Activated naive CD4-positive, alpha-beta T cell treated with anti-CD3 and anti-CD28 coated beads, Interleukin-2, amount 10 ng/mL, durations not matched to agents 7 days and 5 days (primary cell): ENCODE results near the gene SCN4B.
A peak's percentile ranks its signal among the peaks of the same experiment; 100 is the strongest.

ENCODE experiments used
- CTCF ChIA-PET: fragments of 350-600 bp; sonication (Branson Sonifier 250); formaldehyde crosslinking; loops from one replicate; lab custom pipeline; 2021; ENCODE audit warnings: antibody characterized with exemption; lab: Charles Lee
- DNase-seq: peaks from one replicate; pipeline ENCODE4 v3.0.0-alpha.2; 2020
- H3K27ac Mint-ChIP-seq: one replicate; pipeline ENCODE4 v1.8.0; 2021; ENCODE audit warnings: mild to moderate bottlenecking, moderate library complexity, mixed read lengths
- H3K27me3 Mint-ChIP-seq: one replicate; pipeline ENCODE4 v1.8.0; 2021; ENCODE audit warnings: mild to moderate bottlenecking, mixed read lengths
- H3K36me3 Mint-ChIP-seq: one replicate; pipeline ENCODE4 v1.8.0; 2021; ENCODE audit warnings: mixed read lengths
- H3K4me1 Mint-ChIP-seq: one replicate; pipeline ENCODE4 v1.8.0; 2021; ENCODE audit warnings: mixed read lengths
- H3K4me3 Mint-ChIP-seq: one replicate; pipeline ENCODE4 v1.8.0; 2021; ENCODE audit warnings: mild to moderate bottlenecking, moderate library complexity, mixed read lengths
- H3K9me3 Mint-ChIP-seq: one replicate; pipeline ENCODE4 v1.8.0; 2021; ENCODE audit warnings: mixed read lengths

Gene SCN4B

GRCh38 chr11:118154641-118155040, 2.0 kb upstream of the SCN4B start:
- H3K9me3 Mint-ChIP-seq = no peaks in the 10 kb centered on the region
- H3K4me3 Mint-ChIP-seq = no peak overlapping the region
- H3K36me3 Mint-ChIP-seq = no peaks in the 10 kb centered on the region
- no peak for DNase-seq
- H3K4me1 Mint-ChIP-seq = peaks cover 15% of the 10 kb centered on the region
- CTCF ChIA-PET = interaction anchor here (0.5 to 3.7 kb wide), 6 partner anchors 8 to 125 kb away, joined by 3 to 37 read pairs (median 3); no protein-coding TSS in a partner anchor
- H3K27me3 Mint-ChIP-seq = peaks cover 100% of the 10 kb centered on the region
- H3K27ac Mint-ChIP-seq = no peak overlapping the region

DNA sequence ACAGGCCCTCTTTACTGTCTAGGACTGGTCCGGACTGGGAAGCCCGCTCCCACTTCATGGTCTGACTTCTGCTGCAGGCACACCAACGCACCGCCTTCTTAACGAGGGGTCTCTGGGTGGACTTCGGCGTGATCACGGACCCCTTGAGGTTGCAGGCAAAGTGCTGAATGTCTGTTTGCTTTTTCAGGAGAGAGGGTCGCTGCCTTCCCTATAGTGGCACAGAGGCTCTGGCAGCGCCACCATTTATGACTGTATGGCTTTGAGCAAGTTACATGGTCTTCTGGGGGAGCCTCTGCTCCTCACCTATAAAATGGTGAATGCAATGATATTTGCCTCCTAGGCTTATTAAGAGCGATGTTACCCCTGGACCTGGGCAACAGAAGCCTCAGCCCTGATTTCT, 1.4 kb upstream of the SCN4B start:
- CTCF ChIA-PET = no interaction called here
- H3K4me3 Mint-ChIP-seq = peak overlapping the region; percentile 27

DNA sequence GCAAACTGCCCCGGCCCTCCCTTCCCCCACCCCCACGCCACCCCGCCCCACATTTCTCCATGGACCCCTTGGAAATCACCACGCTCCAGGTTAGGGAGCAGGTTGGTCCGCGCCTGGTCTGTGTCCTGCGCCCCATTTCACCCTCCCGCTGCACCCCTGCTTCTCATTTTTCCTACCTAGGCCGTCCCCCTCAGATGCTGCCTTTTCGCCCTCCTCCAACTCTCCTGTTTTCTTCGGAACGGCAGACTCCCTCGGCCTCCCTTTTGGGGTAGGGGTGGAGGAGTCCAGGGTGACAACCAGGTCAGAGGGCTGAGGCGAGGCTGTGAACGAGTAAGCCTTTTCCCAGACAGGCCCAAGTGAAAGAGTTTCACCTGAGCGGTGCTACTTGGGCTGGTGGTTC, 893 bp upstream of the SCN4B start:
- peaks cover 15% of the 10 kb centered on the region for H3K4me1 Mint-ChIP-seq
- H3K27me3 Mint-ChIP-seq = peaks cover 100% of the 10 kb centered on the region
- no peak overlapping the region for H3K27ac Mint-ChIP-seq
- H3K36me3 Mint-ChIP-seq = no peaks in the 10 kb centered on the region
- no peak for DNase-seq
- H3K4me3 Mint-ChIP-seq = peak overlapping the region; percentile 27
- CTCF ChIA-PET = interaction anchor here (3.4 kb wide), 1 partner anchor 18 kb away, joined by 16 read pairs; no protein-coding TSS in a partner anchor
- no peaks in the 10 kb centered on the region for H3K9me3 Mint-ChIP-seq

More for the DNA sequence above, 1.4 kb upstream of the SCN4B start:
- no peaks in the 10 kb centered on the region for H3K9me3 Mint-ChIP-seq
- no peak overlapping the region for H3K27ac Mint-ChIP-seq
- H3K36me3 Mint-ChIP-seq = no peaks in the 10 kb centered on the region
- H3K27me3 Mint-ChIP-seq = peaks cover 100% of the 10 kb centered on the region
- DNase-seq = no peak
- peaks cover 15% of the 10 kb centered on the region for H3K4me1 Mint-ChIP-seq

- Mint-ChIP-seq H3K4me1 (peaks cover 14% of the 10 kb centered on the region), H3K4me3 (peak overlapping the region; percentile 2), H3K27ac (no peak overlapping the region), H3K27me3 (peaks cover 100% of the 10 kb centered on the region), H3K9me3 (no peaks in the 10 kb centered on the region), H3K36me3 (no peaks in the 10 kb centered on the region)
- DNase-seq = no peak
- CTCF ChIA-PET = interaction anchor here (0.8 to 3.4 kb wide), 3 partner anchors 9 to 46 kb away, joined by 3 to 16 read pairs (median 4); no protein-coding TSS in a partner anchor
These were observed 537 bp downstream of the SCN4B start for GRCh38 chr11:118152020-118152551.

GRCh38 chr11:118151431-118151830, 1.2 kb downstream of the SCN4B start:
- peaks cover 9% of the 10 kb centered on the region for H3K4me1 Mint-ChIP-seq
- DNase-seq = no peak
- H3K4me3 Mint-ChIP-seq = no peak overlapping the region
- no peak overlapping the region for H3K27ac Mint-ChIP-seq
- H3K9me3 Mint-ChIP-seq = no peaks in the 10 kb centered on the region
- peaks cover 100% of the 10 kb centered on the region for H3K27me3 Mint-ChIP-seq
- CTCF ChIA-PET = interaction anchor here (3.4 kb wide), 1 partner anchor 20 kb away, joined by 16 read pairs; no protein-coding TSS in a partner anchor
- no peaks in the 10 kb centered on the region for H3K36me3 Mint-ChIP-seq

DNA sequence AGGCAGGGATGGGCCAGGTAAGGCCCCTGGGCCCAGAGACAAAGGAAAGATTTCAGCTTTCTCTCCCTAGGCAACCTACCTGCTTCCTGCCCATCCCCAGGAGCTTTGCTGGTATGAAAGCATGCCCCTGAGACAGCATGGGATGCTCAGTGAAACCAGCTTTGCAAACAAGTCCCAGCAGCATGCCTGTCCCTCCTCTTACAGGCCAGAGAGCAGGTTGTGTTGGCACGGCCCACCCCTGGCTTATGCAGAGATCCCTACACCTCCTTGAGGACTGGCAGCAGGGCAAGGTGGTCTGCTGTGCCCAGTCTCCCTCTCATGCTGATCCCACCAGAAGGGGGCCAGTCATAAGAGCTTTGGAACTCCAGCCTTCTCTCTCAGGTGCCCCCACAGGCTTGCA, 3.1 kb downstream of the SCN4B start:
- Mint-ChIP-seq H3K9me3 (no peaks in the 10 kb centered on the region), H3K4me1 (peaks cover 10% of the 10 kb centered on the region), H3K36me3 (no peaks in the 10 kb centered on the region), H3K27ac (no peak overlapping the region), H3K27me3 (peaks cover 100% of the 10 kb centered on the region), H3K4me3 (no peak overlapping the region)
- CTCF ChIA-PET = interaction anchor here (0.7 to 2.8 kb wide), 2 partner anchors 22 to 146 kb away, joined by 3 to 19 read pairs; no protein-coding TSS in a partner anchor
- no peak for DNase-seq

DNA sequence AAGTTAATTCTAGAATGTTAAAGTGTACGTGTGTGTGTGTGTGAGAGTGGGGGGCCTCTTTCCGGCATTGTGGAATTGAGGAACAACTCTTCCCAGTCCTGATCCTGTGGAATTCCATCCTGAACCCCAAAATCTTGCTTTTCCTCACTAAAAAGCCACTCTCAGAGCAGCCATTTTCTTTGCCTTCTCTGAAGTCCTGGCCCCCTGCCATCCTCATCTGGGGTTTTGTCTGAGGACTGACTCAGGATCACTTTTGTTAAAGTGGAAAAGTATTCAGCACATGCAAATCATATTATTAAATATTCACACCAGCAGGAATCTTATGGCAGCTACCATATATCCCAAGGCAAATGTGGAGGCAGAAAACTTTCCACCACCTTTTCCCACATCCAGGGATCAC, 3.8 kb downstream of the SCN4B start:
- Mint-ChIP-seq H3K36me3 (no peaks in the 10 kb centered on the region), H3K27ac (no peak overlapping the region), H3K27me3 (peaks cover 100% of the 10 kb centered on the region), H3K4me3 (no peak overlapping the region), H3K9me3 (no peaks in the 10 kb centered on the region), H3K4me1 (peaks cover 8% of the 10 kb centered on the region)
- no peak for DNase-seq
- CTCF ChIA-PET = interaction anchor here (0.7 to 2.8 kb wide), 2 partner anchors 23 to 147 kb away, joined by 3 to 19 read pairs; no protein-coding TSS in a partner anchor

DNA sequence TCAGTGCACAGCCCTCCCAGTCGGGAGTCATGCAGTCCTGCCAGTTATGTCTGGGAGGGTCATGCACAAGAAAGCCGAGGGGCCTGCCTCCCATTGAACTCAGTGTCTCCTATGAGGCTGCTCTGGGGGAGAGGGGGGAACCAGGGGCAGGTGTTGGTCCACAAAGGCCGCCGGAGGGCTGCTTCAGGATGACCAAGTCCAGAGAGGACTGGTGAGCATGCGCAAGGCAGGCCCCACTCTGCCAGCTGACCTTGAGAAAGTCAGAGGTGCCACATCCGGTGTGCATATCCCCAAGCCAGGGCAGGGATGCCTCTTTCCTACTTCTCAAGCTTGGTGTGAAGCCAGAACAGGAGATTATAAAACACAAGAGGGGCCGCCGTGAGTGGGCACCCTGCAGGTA, 4.4 kb downstream of the SCN4B start:
- Mint-ChIP-seq H3K9me3 (no peaks in the 10 kb centered on the region), H3K4me1 (peaks cover 4% of the 10 kb centered on the region), H3K27ac (no peak overlapping the region), H3K27me3 (peaks cover 98% of the 10 kb centered on the region), H3K4me3 (no peak overlapping the region), H3K36me3 (no peaks in the 10 kb centered on the region)
- CTCF ChIA-PET = interaction anchor here (2.8 kb wide), 1 partner anchor 23 kb away, joined by 19 read pairs; no protein-coding TSS in a partner anchor
- no peak for DNase-seq

- Mint-ChIP-seq H3K27ac (no peak overlapping the region), H3K27me3 (peaks cover 96% of the 10 kb centered on the region), H3K4me3 (no peak overlapping the region), H3K36me3 (no peaks in the 10 kb centered on the region), H3K9me3 (no peaks in the 10 kb centered on the region), H3K4me1 (peaks cover 4% of the 10 kb centered on the region)
- DNase-seq = no peak
- CTCF ChIA-PET = interaction anchor here (2.8 to 6.5 kb wide), 2 partner anchors 22 to 24 kb away, joined by 19 to 96 read pairs; no protein-coding TSS in a partner anchor
These were observed 5.1 kb downstream of the SCN4B start for GRCh38 chr11:118147502-118147901.

DNA sequence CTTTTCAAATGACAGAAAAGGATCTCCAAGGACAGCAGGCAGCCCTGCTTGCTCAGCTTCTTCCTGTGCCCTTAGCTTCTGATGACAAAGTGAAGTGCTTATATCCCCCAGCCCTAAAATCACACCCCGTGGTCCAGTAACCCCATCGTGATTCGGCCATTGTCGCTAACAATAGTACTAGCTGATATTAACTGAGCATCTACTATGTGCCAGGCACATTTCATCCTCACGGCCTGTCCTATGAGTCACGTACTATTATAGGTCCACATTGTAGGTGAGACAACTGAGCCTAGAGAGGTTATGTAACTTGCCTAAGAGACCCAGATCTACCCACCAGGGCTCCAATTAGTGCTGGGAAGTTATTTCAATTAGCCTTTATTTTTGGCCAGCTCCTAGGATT, 6.1 kb downstream of the SCN4B start:
- Mint-ChIP-seq H3K9me3 (no peaks in the 10 kb centered on the region), H3K36me3 (no peaks in the 10 kb centered on the region), H3K4me1 (peaks cover 4% of the 10 kb centered on the region), H3K4me3 (peak overlapping the region; percentile 66), H3K27ac (no peak overlapping the region), H3K27me3 (peaks cover 96% of the 10 kb centered on the region)
- no peak for DNase-seq
- CTCF ChIA-PET = interaction anchor here (0.7 to 6.5 kb wide), 5 partner anchors 9 to 511 kb away, joined by 3 to 96 read pairs (median 3); no protein-coding TSS in a partner anchor

DNA sequence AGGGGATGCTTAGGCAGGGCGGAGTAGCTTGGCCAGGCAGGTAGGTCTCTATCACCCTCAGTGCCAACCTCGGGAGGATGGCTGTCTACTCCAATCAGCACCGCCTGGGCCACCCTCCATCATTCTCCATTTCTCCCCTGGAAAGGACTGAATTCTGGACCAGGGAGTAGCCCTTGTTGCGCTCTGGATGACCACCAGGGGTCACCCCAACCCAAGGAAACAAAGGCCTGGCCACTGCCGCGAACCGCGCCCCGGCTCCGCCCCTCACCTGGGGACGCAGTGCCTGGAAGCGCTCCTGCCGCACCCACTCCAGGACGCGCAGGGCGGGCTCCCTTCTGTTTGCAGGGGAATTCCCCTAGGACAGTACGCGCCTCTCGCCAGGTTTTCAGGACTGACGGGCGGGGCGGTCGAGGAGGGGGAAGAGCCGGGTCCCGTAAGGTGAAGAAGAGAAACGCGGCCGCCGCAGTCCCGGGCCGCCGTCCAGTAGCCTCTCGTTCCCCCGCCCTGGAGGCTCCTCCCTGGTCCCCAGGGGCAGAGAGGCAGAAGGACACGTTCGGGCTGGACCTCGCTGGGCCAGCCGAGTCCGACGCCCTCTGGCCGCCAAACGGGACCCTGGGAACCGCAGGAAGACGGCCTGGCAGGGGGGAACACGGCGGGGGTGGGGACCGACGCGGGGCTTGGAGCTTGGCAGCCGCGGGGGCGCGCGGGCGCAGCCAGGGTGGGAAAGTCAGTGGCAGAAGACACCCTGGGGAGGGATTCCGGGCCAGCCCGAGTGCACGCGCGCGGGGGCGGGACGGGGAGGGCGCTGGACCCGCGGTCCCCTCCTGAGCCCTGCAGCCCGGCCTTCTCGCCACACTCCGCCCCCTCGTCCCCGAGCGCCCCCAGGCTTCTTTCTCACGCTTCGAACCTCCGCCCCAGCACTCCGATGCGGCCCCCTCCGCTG, 7.1 kb downstream of the SCN4B start:
- no peak overlapping the region for H3K27ac Mint-ChIP-seq
- H3K4me1 Mint-ChIP-seq = peaks cover 4% of the 10 kb centered on the region
- H3K4me3 Mint-ChIP-seq = peak overlapping the region; percentile 75
- CTCF ChIA-PET = interaction anchor here (0.7 to 6.5 kb wide), 13 partner anchors 10 to 466 kb away, joined by 3 to 96 read pairs (median 4); partner anchors contain the start of gene CD3G
- no peaks in the 10 kb centered on the region for H3K9me3 Mint-ChIP-seq
- no peaks in the 10 kb centered on the region for H3K36me3 Mint-ChIP-seq
- peaks cover 96% of the 10 kb centered on the region for H3K27me3 Mint-ChIP-seq
- peak; percentile 93 for DNase-seq

- Mint-ChIP-seq H3K27me3 (peaks cover 94% of the 10 kb centered on the region), H3K4me1 (peaks cover 4% of the 10 kb centered on the region)
These were observed 8.0 kb downstream of the SCN4B start for GRCh38 chr11:118144301-118145268.

GRCh38 chr11:118143661-118144185, 8.9 kb downstream of the SCN4B start:
- Mint-ChIP-seq H3K27me3 (peaks cover 92% of the 10 kb centered on the region), H3K27ac (no peak overlapping the region), H3K4me1 (peaks cover 4% of the 10 kb centered on the region), H3K36me3 (no peaks in the 10 kb centered on the region), H3K9me3 (no peaks in the 10 kb centered on the region), H3K4me3 (no peak overlapping the region)
- no peak for DNase-seq
- CTCF ChIA-PET = interaction anchor here (0.8 to 6.5 kb wide), 18 partner anchors 9 to 336 kb away, joined by 3 to 96 read pairs (median 4); partner anchors contain the start of gene SCN4B

More at GRCh38 chr11:118144301-118145268, 8.0 kb downstream of the SCN4B start:
- H3K36me3 Mint-ChIP-seq = no peaks in the 10 kb centered on the region
- CTCF ChIA-PET = interaction anchor here (0.7 to 6.5 kb wide), 21 partner anchors 11 to 467 kb away, joined by 3 to 96 read pairs (median 4); partner anchors contain the start of gene CD3G
- H3K9me3 Mint-ChIP-seq = no peaks in the 10 kb centered on the region
- DNase-seq = no peak
- H3K4me3 Mint-ChIP-seq = peak overlapping the region; percentile 75
- no peak overlapping the region for H3K27ac Mint-ChIP-seq
